PC-9 (cell line): Measurements from ENCODE around the gene STK17A. TPM values are rescaled to one million over a fixed set of nuclear protein-coding genes. Genes with fewer than 3 reads are reported as not detected.

Source experiments
- BruUV-seq: library from RNA; stranded (reverse); fragments of 400-500 nt; replicated peaks from 2 replicates; lab custom pipeline; 2021; lab: Mats Ljungman, UMichigan
- CTCF ChIA-PET: fragments of 300-600 bp; sonication (Branson Sonifier 250); formaldehyde crosslinking; loops from one replicate; lab custom pipeline; 2022; ENCODE audit warnings: antibody characterized with exemption; lab: Charles Lee
- POLR2A ChIA-PET: fragments of 300-600 bp; sonication (Branson Sonifier 250); formaldehyde crosslinking; loops from one replicate; lab custom pipeline; 2022; ENCODE audit warnings: antibody characterized with exemption; ENCODE audit not compliant: unreplicated experiment; lab: Charles Lee
- DNase-seq, 2 experiments: peaks; one replicate each; pipeline versions ENCODE4 v3.0.0 to v3.0.0-alpha.2; 2015 to 2022; ENCODE audit warnings: mixed read lengths in 1 of 2
- H2AFZ ChIP-seq: fragments of 200-600 bp; sonication (generic); 2 replicates; pipeline ENCODE4 v1.8.1; 2017; ENCODE audit warnings: antibody characterized with exemption
- H3F3A ChIP-seq: fragments of 200-600 bp; sonication (generic); 2 replicates; pipeline ENCODE4 v1.8.1; 2017; ENCODE audit warnings: antibody characterized with exemption, mild to moderate bottlenecking, low read depth; ENCODE audit not compliant: insufficient read depth
- H3K27ac ChIP-seq: fragments of 200-600 bp; sonication (generic); 2 replicates; pipeline ENCODE4 v1.6.1; 2016; ENCODE audit warnings: mixed run types
- H3K27me3 ChIP-seq: fragments of 200-600 bp; sonication (generic); 2 replicates; pipeline ENCODE4 v1.6.1; 2016; ENCODE audit warnings: low read depth, mixed run types; ENCODE audit not compliant: insufficient read depth
- H3K36me3 ChIP-seq: fragments of 200-600 bp; sonication (generic); 2 replicates; pipeline ENCODE4 v1.6.1; 2016; ENCODE audit warnings: low read depth, mixed run types
- H3K4me1 ChIP-seq: fragments of 200-600 bp; sonication (generic); replicated peaks from 2 replicates; pipeline ENCODE4 v1.6.1; 2016; ENCODE audit warnings: mixed run types; ENCODE audit not compliant: insufficient read depth
- H3K4me2 ChIP-seq: fragments of 200-600 bp; sonication (generic); 2 replicates; pipeline ENCODE4 v1.6.1; 2017; ENCODE audit warnings: mixed run types
- H3K4me3 ChIP-seq: fragments of 200-600 bp; sonication (generic); 2 replicates; pipeline ENCODE4 v1.6.1; 2016; ENCODE audit warnings: mixed run types
- H3K79me2 ChIP-seq: fragments of 200-600 bp; sonication (generic); 2 replicates; pipeline ENCODE4 v1.6.1; 2017; ENCODE audit warnings: low read depth, mixed run types
- H3K9me2 ChIP-seq: fragments of 200-600 bp; sonication (generic); 2 replicates; pipeline ENCODE4 v1.8.1; 2017; ENCODE audit warnings: mild to moderate bottlenecking; ENCODE audit not compliant: insufficient read depth
- H3K9me3 ChIP-seq: fragments of 200-600 bp; sonication (generic); 2 replicates; pipeline ENCODE4 v1.8.1; 2016; ENCODE audit warnings: low read depth; ENCODE audit not compliant: insufficient read depth
- H4K20me1 ChIP-seq: fragments of 200-600 bp; sonication (generic); 2 replicates; pipeline ENCODE4 v1.8.1; 2017; ENCODE audit not compliant: insufficient read depth
- EZH2 ChIP-seq: fragments of 200-600 bp; sonication (generic); IDR thresholded peaks from 2 replicates; pipeline ENCODE4 v1.8.0; 2017; ENCODE audit warnings: antibody characterized with exemption, low read depth
- intact Hi-C: fragments of 100-400 bp; cut with micrococcal nuclease; formaldehyde crosslinking; loops from one replicate; pipeline ENCODE4 v1.10.0; 2022; ENCODE audit not compliant: unreplicated experiment
- total RNA-seq: library from RNA; stranded (reverse); gene quantifications from 2 replicates; pipeline ENCODE4 v1.2.3, GENCODE V29; 2021
- TF ChIP-seq, protein P1 (sequence below): fragments of 200-600 bp; sonication (generic); conservative IDR thresholded peaks from 2 replicates; pipeline ENCODE4 v1.6.1; 2017; ENCODE audit warnings: mixed run types, antibody characterized with exemption, mild to moderate bottlenecking, moderate library complexity

Gene STK17A
- total RNA-seq, 1 experiment from 2014 or later: 18.8 TPM

DNA sequence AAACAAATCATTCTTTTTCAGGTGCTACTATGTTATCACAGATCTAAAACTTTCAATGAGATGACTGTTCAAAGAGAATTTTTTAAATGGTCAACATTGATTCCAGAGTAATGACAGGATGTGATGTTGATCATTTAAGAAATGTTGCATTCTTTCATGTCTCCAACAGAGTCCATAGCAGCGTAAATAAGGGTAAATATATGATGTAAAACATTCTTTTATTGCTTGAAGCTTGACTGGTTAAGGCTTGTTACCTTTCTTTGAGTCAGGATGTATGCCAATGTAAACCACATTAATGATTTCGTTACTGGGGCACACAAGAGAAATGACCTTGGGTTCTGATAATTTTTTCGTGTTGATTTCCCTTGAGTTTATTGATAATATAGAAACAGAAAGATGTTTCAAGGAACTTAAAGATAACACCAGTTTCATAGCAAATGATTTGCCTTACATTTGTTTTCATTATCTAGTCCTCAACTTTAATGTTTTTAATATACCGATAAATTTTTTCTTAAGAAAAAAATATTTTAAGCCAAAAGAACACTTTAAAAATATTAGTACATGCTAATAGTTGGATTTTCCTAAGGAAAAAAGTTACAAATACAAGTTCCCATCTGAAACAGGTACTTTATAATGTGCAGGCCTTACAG, 3.5 kb downstream of the STK17A start:
- H3K4me3 ChIP-seq: peak overlapping the region; percentile 93
- POLR2A ChIA-PET: no interaction called here
- H3K27me3 ChIP-seq: no peaks in the 10 kb centered on the region
- peaks cover 83% of the 10 kb centered on the region for H3K79me2 ChIP-seq
- H3K4me2 ChIP-seq: peak overlapping the region; percentile 89
- peak overlapping the region; percentile 78 for H3K27ac ChIP-seq
- TF ChIP-seq, protein P1, sequence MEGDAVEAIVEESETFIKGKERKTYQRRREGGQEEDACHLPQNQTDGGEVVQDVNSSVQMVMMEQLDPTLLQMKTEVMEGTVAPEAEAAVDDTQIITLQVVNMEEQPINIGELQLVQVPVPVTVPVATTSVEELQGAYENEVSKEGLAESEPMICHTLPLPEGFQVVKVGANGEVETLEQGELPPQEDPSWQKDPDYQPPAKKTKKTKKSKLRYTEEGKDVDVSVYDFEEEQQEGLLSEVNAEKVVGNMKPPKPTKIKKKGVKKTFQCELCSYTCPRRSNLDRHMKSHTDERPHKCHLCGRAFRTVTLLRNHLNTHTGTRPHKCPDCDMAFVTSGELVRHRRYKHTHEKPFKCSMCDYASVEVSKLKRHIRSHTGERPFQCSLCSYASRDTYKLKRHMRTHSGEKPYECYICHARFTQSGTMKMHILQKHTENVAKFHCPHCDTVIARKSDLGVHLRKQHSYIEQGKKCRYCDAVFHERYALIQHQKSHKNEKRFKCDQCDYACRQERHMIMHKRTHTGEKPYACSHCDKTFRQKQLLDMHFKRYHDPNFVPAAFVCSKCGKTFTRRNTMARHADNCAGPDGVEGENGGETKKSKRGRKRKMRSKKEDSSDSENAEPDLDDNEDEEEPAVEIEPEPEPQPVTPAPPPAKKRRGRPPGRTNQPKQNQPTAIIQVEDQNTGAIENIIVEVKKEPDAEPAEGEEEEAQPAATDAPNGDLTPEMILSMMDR: no peak
- TF ChIP-seq EZH2: no peak
- H3K4me1 ChIP-seq: peaks cover 55% of the 10 kb centered on the region
- H3K9me2 ChIP-seq: no peaks in the 10 kb centered on the region
- H3F3A ChIP-seq: peaks cover 29% of the 10 kb centered on the region
- no peak overlapping the region for H2AFZ ChIP-seq
- intact Hi-C loops: no loop called here
- no TSS peak for BruUV-seq
- CTCF ChIA-PET: interaction anchor here (0.7 kb wide), 1 partner anchor 180 kb away, joined by 5 read pairs; no protein-coding TSS in a partner anchor
- peaks cover 18% of the 10 kb centered on the region for H3K36me3 ChIP-seq
- H3K9me3 ChIP-seq: no peaks in the 10 kb centered on the region
- DNase-seq: peak in 1 of 2 experiments; percentile 99
- peaks cover 36% of the 10 kb centered on the region for H4K20me1 ChIP-seq

- no TSS peak for BruUV-seq
- ChIA-PET CTCF (interaction anchor here (1.4 kb wide), 1 partner anchor 112 kb away, joined by 3 read pairs; no protein-coding TSS in a partner anchor), POLR2A (no interaction called here)
- Histone ChIP-seq H3K4me1 (peaks cover 57% of the 10 kb centered on the region), H2AFZ (no peak overlapping the region), H3K4me2 (peak overlapping the region; percentile 89; the same call in 1 of the 2 replicates), H4K20me1 (peaks cover 44% of the 10 kb centered on the region), H3F3A (peaks cover 27% of the 10 kb centered on the region), H3K27me3 (no peaks in the 10 kb centered on the region), H3K9me2 (no peaks in the 10 kb centered on the region), H3K9me3 (no peaks in the 10 kb centered on the region), H3K27ac (no peak overlapping the region), H3K36me3 (peaks cover 18% of the 10 kb centered on the region), H3K79me2 (peaks cover 99% of the 10 kb centered on the region), H3K4me3 (no peak overlapping the region)
- DNase-seq: no peak
- intact Hi-C loops: no loop called here
- no peak for TF ChIP-seq EZH2
- TF ChIP-seq, protein P1: no peak
These were observed 5.7 kb downstream of the STK17A start for GRCh38 chr7:43588477-43589132.

GRCh38 chr7:43589133-43589478, 6.2 kb downstream of the STK17A start:
- intact Hi-C loops: no loop called here
- TF ChIP-seq, protein P1: no peak
- TF ChIP-seq EZH2: no peak
- 0 out of 2 replicates have a peak overlapping the region, but pooled peaks have one; percentile 89 for H3K4me2 ChIP-seq
- H3K4me3 ChIP-seq: no peak overlapping the region
- ChIA-PET POLR2A (no interaction called here), CTCF (interaction anchor here (1.4 kb wide), 1 partner anchor 111 kb away, joined by 3 read pairs; no protein-coding TSS in a partner anchor)
- H3K79me2 ChIP-seq: peaks cover 99% of the 10 kb centered on the region
- H3K36me3 ChIP-seq: peaks cover 18% of the 10 kb centered on the region
- peaks cover 44% of the 10 kb centered on the region for H4K20me1 ChIP-seq
- H3K27ac ChIP-seq: no peak overlapping the region
- no peaks in the 10 kb centered on the region for H3K9me3 ChIP-seq
- peaks cover 59% of the 10 kb centered on the region for H3K4me1 ChIP-seq
- BruUV-seq: no TSS peak
- no peak overlapping the region for H2AFZ ChIP-seq
- DNase-seq: no peak
- peaks cover 22% of the 10 kb centered on the region for H3F3A ChIP-seq
- H3K9me2 ChIP-seq: no peaks in the 10 kb centered on the region
- H3K27me3 ChIP-seq: no peaks in the 10 kb centered on the region
